ENCODE data around the gene THSD7B. TPM values are rescaled to one million over a fixed set of nuclear protein-coding genes. Genes with fewer than 3 reads are reported as not detected.

THSD7B gene
- total and polyA plus RNA-seq, 9 of the 15 experiments (the other 6 are each of a cell fraction or from before 2014, with no cell fraction given) = not detected

- TF ChIP-seq ZNF561 (CRISPR knock-in tag; conservative IDR thresholded peaks at IDR 0.05) (no peak), CREM (IDR thresholded peaks at IDR 0.05; ENCODE audit: low read depth) (no peak), HMG20B (CRISPR knock-in tag; IDR thresholded peaks at IDR 0.05) (no peak), SUPT5H (IDR thresholded peaks at IDR 0.05) (no peak), NFE2 (IDR thresholded peaks at IDR 0.05; ENCODE audit: low read depth) (no peak)
Measured at GRCh38 chr2:137380610-137381009, 615.3 kb downstream of the THSD7B start (continued).

- Histone ChIP-seq H3K27ac (ENCODE audit: extremely low read depth, low read depth, low read length) (no peak overlapping the region), H3K27me3 (ENCODE audit: control insufficient read depth in 2 of 2, insufficient read depth in 2 of 2, low read length in 2 of 2) (no peaks in the 10 kb centered on the region), H3K9me3 (replicated peaks; ENCODE audit: control insufficient read depth, insufficient read depth, low read depth, low read length) (no peaks in the 10 kb centered on the region), H3K9me1 (ENCODE audit: control insufficient read depth, insufficient read depth, low read length) (no peaks in the 10 kb centered on the region), H2AFZ (ENCODE audit: low read depth, low read length) (no peak overlapping the region), H3K4me3 (no peak overlapping the region), H3K4me2 (ENCODE audit: insufficient read depth, low read length) (no peak overlapping the region), H3K4me1 (replicated peaks in 1 of 2; ENCODE audit: control insufficient read depth in 2 of 2, insufficient read depth in 2 of 2, low read length in 2 of 2) (no peaks in the 10 kb centered on the region), H3K9ac (ENCODE audit: insufficient read depth in 1 of 2, low read depth in 2 of 2, low read length in 2 of 2) (no peak overlapping the region), H4K20me1 (replicated peaks; ENCODE audit: control insufficient read depth, insufficient read depth, low read length) (no peaks in the 10 kb centered on the region), H3K79me2 (ENCODE audit: control insufficient read depth, insufficient read depth, low read length) (no peaks in the 10 kb centered on the region), H3K36me3 (ENCODE audit: control insufficient read depth, insufficient read depth, low read length) (no peaks in the 10 kb centered on the region)
- BruUV-seq (replicated peaks) = no TSS peak
- TF ChIP-seq ZNF217 (CRISPR knock-in tag; IDR thresholded peaks at IDR 0.05) (no peak), CREB3 (tag; conservative IDR thresholded peaks at IDR 0.05; ENCODE audit: low read depth) (no peak), THRA (IDR thresholded peaks at IDR 0.05) (no peak), POLR3A (IDR thresholded peaks at IDR 0.05; ENCODE audit: borderline replicate concordance, extremely low read depth, insufficient read depth, insufficient read length) (no peak), HMGN3 (IDR thresholded peaks at IDR 0.05; ENCODE audit: borderline replicate concordance, extremely low read depth, insufficient read length, low read depth, low read length) (no peak), ZFP1 (CRISPR knock-in tag; IDR thresholded peaks at IDR 0.05) (no peak), NR3C1 (CRISPR knock-in tag; IDR thresholded peaks at IDR 0.05) (no peak), CEBPB (tag; IDR thresholded peaks at IDR 0.05) (no peak)
- in situ Hi-C loops (cut with MboI) = no loop called here
- 3% methylated on average over 8 of the region's 8 CpGs for WGBS (ENCODE audit: insufficient coverage, low coverage, missing lambda C conversion rate)
- ChIA-PET POLR2A (no interaction called here), CTCF (ENCODE audit: low intra/inter-chr PET ratio) (no interaction called here)
- FAIRE-seq (no peak), DNase-seq (ENCODE audit: extremely low read depth in 1 of 4, low spot score in 3 of 4) (no peak), ATAC-seq (no peak)
- intact Hi-C loops (cut with micrococcal nuclease) = no loop called here
Measured at GRCh38 chr2:137381731-137382130, 616.4 kb downstream of the THSD7B start.

All from K562 (cell line).